GM12878 (cell line): ENCODE data around the gene PLEKHA6. TPM values are rescaled to one million over a fixed set of nuclear protein-coding genes. Genes with fewer than 3 reads are reported as not detected.
A peak's percentile ranks its signal among the peaks of the same experiment; 100 is the strongest.

Source experiments
- ATAC-seq: fragments of 200-7000 bp; cut with Tn5 transposase; 3 replicates; pipeline ENCODE4 v1.9.1; 2020; ENCODE audit warnings: mild to moderate bottlenecking, moderate library complexity
- BruUV-seq: library from RNA; stranded (reverse); fragments of 400-500 nt; replicated peaks from 2 replicates; lab custom pipeline; 2021; lab: Mats Ljungman, UMichigan
- CTCF ChIA-PET: fragments of 300-600 bp; sonication (Branson Sonifier 250); formaldehyde crosslinking; extraction: SDS; loops from one replicate; lab custom pipeline; 2021; ENCODE audit warnings: inconsistent platforms; lab: Yijun Ruan, JAX
- POLR2A ChIA-PET: fragments of 350-600 bp; formaldehyde crosslinking; extraction: SDS; loops from one replicate; lab custom pipeline; 2021; ENCODE audit warnings: inconsistent platforms; lab: Charles Lee
- RAD21 ChIA-PET: fragments of 300-600 bp; sonication (Branson Sonifier 250); formaldehyde crosslinking; loops from one replicate; lab custom pipeline; 2023; ENCODE audit warnings: antibody characterized with exemption; ENCODE audit not compliant: unreplicated experiment; lab: Charles Lee
- SMC1A ChIA-PET: fragments of 300-600 bp; sonication (Branson Sonifier 250); formaldehyde crosslinking; loops from one replicate; lab custom pipeline; 2023; ENCODE audit not compliant: unreplicated experiment, uncharacterized antibody; lab: Charles Lee
- DNase-seq: peaks from one replicate; pipeline ENCODE4 v3.0.0-alpha.2; 2011; ENCODE audit warnings: low read depth, low spot score
- FAIRE-seq: peaks from 3 replicates; lab custom pipeline; 2011; peaks lifted over from hg19 to GRCh38; lab: Jason Lieb, UNC
- H2AFZ ChIP-seq: 2 replicates; pipeline ENCODE4 v1.6.0; 2011; ENCODE audit warnings: low read depth, low read length, control low read depth; ENCODE audit not compliant: control insufficient read depth
- H3K27ac ChIP-seq: 2 replicates; pipeline ENCODE4 v1.5.1; 2011; ENCODE audit warnings: control low read depth; ENCODE audit not compliant: control insufficient read depth, insufficient read depth
- H3K27me3 ChIP-seq, 2 experiments: replicated peaks in 1 of 2; 2 replicates each; pipeline versions ENCODE4 v1.6.0 to v1.6.1; 2011; ENCODE audit warnings: low read length in 1 of 2; ENCODE audit not compliant: control insufficient read depth in 2 of 2, insufficient read depth in 2 of 2
- H3K36me3 ChIP-seq, 2 experiments: 2 replicates each; pipeline ENCODE4 v1.5.1; 2011; ENCODE audit warnings: low read length in 1 of 2; ENCODE audit not compliant: control insufficient read depth in 2 of 2, insufficient read depth in 2 of 2
- H3K4me1 ChIP-seq: 2 replicates; pipeline ENCODE4 v1.6.1; 2011; ENCODE audit warnings: mild to moderate bottlenecking, low read length, moderate library complexity, mixed read lengths; ENCODE audit not compliant: control insufficient read depth, insufficient read depth
- H3K4me2 ChIP-seq: 2 replicates; pipeline ENCODE4 v1.6.0; 2011; ENCODE audit warnings: control low read depth; ENCODE audit not compliant: control insufficient read depth, insufficient read depth
- H3K4me3 ChIP-seq: fragments of 200-600 bp; sonication (generic); 2 replicates; pipeline ENCODE4 v1.5.1; 2016
- H3K79me2 ChIP-seq: 2 replicates; pipeline ENCODE4 v1.6.0; 2011; ENCODE audit warnings: low read length; ENCODE audit not compliant: control insufficient read depth, insufficient read depth
- H3K9ac ChIP-seq: 2 replicates; pipeline ENCODE4 v1.8.0; 2011; ENCODE audit warnings: low read length, control low read depth, mixed read lengths; ENCODE audit not compliant: control insufficient read depth, insufficient read depth
- H3K9me3 ChIP-seq: replicated peaks from 3 replicates; pipeline ENCODE4 v1.5.1; 2011; ENCODE audit warnings: mild to moderate bottlenecking, low read length; ENCODE audit not compliant: control insufficient read depth, insufficient read depth
- H4K20me1 ChIP-seq: 2 replicates; pipeline ENCODE4 v1.6.0; 2011; ENCODE audit not compliant: control insufficient read depth, insufficient read depth
- SPI1 ChIP-seq: IDR thresholded peaks from 2 replicates; pipeline ENCODE4 v1.6.1; 2011; ENCODE audit warnings: low read depth, mild to moderate bottlenecking, low read length, moderate library complexity, borderline replicate concordance; ENCODE audit not compliant: insufficient read depth
- SUZ12 ChIP-seq: fragments of 200-600 bp; sonication (generic); IDR thresholded peaks from one replicate; pipeline ENCODE4 v1.6.1; 2018; ENCODE audit warnings: antibody characterized with exemption, mild to moderate bottlenecking; ENCODE audit not compliant: unreplicated experiment
- WGBS: methylation state at CpG from one replicate; pipeline ENCODE4 v1.1.6; 2016; ENCODE audit warnings: low lambda C conversion rate; ENCODE audit not compliant: insufficient replicate concordance, insufficient coverage; ENCODE audit errors: missing lambda C conversion rate; 5-methylcytosine and 5-hydroxymethylcytosine counted together
- in situ Hi-C: fragments of 300-500 bp; cut with MboI; formaldehyde crosslinking; loops from 9 replicates; pipeline ENCODE4 v1.14.3; 2018; ENCODE audit warnings: mixed read lengths
- intact Hi-C: fragments of 100-400 bp; cut with micrococcal nuclease; formaldehyde crosslinking; loops from one replicate; pipeline ENCODE4 v1.14.2; 2022; ENCODE audit not compliant: unreplicated experiment
- polyA plus RNA-seq, 11 experiments: library from polyadenylated mRNA; depleted of rRNA in 4 of 11; unstranded in 6 of 11; stranded (reverse) in 5 of 11; fragments of >200 nt; fragmentation: Nextera tagmentation in 4 of 11; fragmentation: Illumina TruSeq in 1 of 11; extraction: Ambion mirVana in 4 of 11; extraction: Trizol in 1 of 11; gene quantifications; 1 replicate in 1 of 11; 2 replicates in 10 of 11; pipeline versions ENCODE4 v1.2.1 to v1.2.3, GENCODE V29; 2011 to 2016; ENCODE audit warnings: inconsistent platforms in 2 of 11, missing spikeins in 2 of 11, low read depth in 1 of 11
- total RNA-seq, 4 experiments: library from RNA; depleted of rRNA in 3 of 4; stranded (reverse); fragments of >200 nt in 3 of 4; fragmentation: Illumina TruSeq in 1 of 4; extraction: Trizol in 1 of 4; gene quantifications; 2 replicates each; pipeline versions ENCODE4 v1.2.1 to v1.2.3, GENCODE V29; 2013 to 2021

Gene PLEKHA6
- total and polyA plus RNA-seq, 10 of the 15 experiments (the other 5 are each of a cell fraction or from before 2014, with no cell fraction given) = 0.04 to 0.81 (median 0.19) TPM; not detected in 4

DNA sequence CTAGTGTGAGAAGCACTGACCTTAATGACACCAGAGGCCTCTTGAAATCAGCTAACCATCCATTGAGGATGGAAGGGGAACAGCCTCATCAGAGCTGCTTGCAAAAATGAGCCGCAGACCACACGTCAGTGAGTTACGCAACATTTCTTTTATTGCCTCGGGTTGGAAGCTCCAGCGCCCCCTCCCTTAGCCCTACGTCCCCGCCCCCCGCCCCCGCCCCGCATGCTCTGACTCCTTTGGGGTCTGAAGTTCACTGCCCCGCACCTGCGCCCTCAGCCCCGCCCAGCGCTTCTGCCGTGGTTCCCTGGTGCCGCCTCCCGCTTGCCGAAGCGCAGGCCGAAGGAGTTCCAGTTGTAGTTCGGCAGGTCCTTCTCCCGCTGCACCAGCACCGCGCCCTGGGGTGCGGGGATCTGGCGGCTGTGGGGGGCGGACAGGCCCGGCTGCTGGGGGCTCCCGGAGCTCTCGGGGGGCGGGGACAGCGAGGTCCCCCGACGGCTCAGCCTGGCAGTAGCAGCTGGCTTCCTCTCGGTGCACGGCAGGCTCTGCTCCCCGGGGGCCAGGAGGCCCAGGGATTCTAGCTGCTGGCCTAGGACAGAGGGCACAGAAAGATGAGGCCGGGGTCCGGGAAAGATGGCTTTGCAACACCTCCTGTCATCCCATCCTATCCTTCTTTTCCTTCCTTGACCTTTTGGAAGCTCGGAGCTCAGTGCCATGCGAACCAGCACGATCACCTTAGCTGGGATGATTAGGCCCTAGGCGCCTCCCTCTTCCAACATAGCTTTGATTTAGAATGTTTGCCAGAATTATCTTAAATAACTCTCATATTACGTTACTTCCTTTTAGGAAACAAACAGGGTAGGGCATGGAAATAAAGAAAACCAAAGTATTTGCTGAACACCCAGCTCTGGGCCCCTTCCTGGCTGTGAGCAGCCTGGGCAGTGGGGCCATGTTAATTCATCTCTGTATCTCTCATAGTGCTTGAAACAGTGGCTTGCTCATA, 169.2 kb downstream of the PLEKHA6 start:
- TF ChIP-seq SPI1 = no peak
- TF ChIP-seq SUZ12 = peak; percentile 55
- Histone ChIP-seq H3K4me2 (no peak overlapping the region), H3K4me3 (no peak overlapping the region), H3K9me3 (no peaks in the 10 kb centered on the region), H3K36me3 (no peaks in the 10 kb centered on the region), H3K79me2 (no peaks in the 10 kb centered on the region), H2AFZ (no peak overlapping the region), H4K20me1 (no peaks in the 10 kb centered on the region), H3K27me3 (peaks cover 3 to 16% of the 10 kb centered on the region in 2 experiments; a peak in 2 of 4 replicates), H3K27ac (no peak overlapping the region), H3K4me1 (no peaks in the 10 kb centered on the region), H3K9ac (no peak overlapping the region)
- in situ Hi-C loops (no loop called here), intact Hi-C loops (no loop called here)
- DNase-seq (no peak), FAIRE-seq (no peak), ATAC-seq (no peak)
- ChIA-PET SMC1A (interaction anchor here (1.2 kb wide), 1 partner anchor 28 kb away, joined by 4 read pairs; no protein-coding TSS in a partner anchor), CTCF (interaction anchor here (0.6 to 4.3 kb wide), 7 partner anchors 16 to 327 kb away, joined by 3 to 25 read pairs (median 3); partner anchors contain the start of gene GOLT1A), RAD21 (no interaction called here), POLR2A (interaction anchor here (1.0 kb wide), 1 partner anchor 11 kb away, joined by 4 read pairs; no protein-coding TSS in a partner anchor)
- 8% methylated on average over 29 of the region's 44 CpGs for WGBS
- no TSS peak for BruUV-seq
